Activated CD8-positive, alpha-beta memory T cell treated with anti-CD3 and anti-CD28 coated beads, Interleukin-2, amount 10 ng/mL, durations not matched to agents 7 days and 5 days (primary cell): ENCODE measurements around the gene POGK. TPM values are rescaled to one million over a fixed set of nuclear protein-coding genes. Genes with fewer than 3 reads are reported as not detected.
A peak's percentile ranks its signal among the peaks of the same experiment; 100 is the strongest.

Source experiments
- ATAC-seq: fragments of 150-1000 bp; cut with Tn5 transposase; one replicate; pipeline ENCODE4 v1.10.0; 2021; ENCODE audit warnings: moderate library complexity
- CTCF ChIA-PET: fragments of 350-600 bp; sonication (Branson Sonifier 250); formaldehyde crosslinking; loops from one replicate; lab custom pipeline; 2021; ENCODE audit warnings: antibody characterized with exemption; lab: Charles Lee
- DNase-seq: peaks from one replicate; pipeline ENCODE4 v3.0.0-alpha.2; 2020
- H3K27ac Mint-ChIP-seq: one replicate; pipeline ENCODE4 v1.8.0; 2021; ENCODE audit warnings: mild to moderate bottlenecking, mixed read lengths
- H3K27me3 Mint-ChIP-seq: one replicate; pipeline ENCODE4 v1.8.0; 2021; ENCODE audit warnings: mixed read lengths
- H3K36me3 Mint-ChIP-seq: one replicate; pipeline ENCODE4 v1.8.0; 2021; ENCODE audit warnings: mild to moderate bottlenecking, mixed read lengths
- H3K4me1 Mint-ChIP-seq: one replicate; pipeline ENCODE4 v1.8.0; 2021; ENCODE audit warnings: mixed read lengths
- H3K4me3 Mint-ChIP-seq: one replicate; pipeline ENCODE4 v1.8.0; 2021; ENCODE audit warnings: mild to moderate bottlenecking, moderate library complexity, mixed read lengths
- H3K9me3 Mint-ChIP-seq: one replicate; pipeline ENCODE4 v1.8.0; 2022; ENCODE audit warnings: low read depth, mixed read lengths
- total RNA-seq, 2 experiments: library from RNA; stranded (reverse); gene quantifications; one replicate each; pipeline ENCODE4 v1.2.3, GENCODE V29; 2021

POGK gene
- total RNA-seq, 2 experiments from 2014 or later = 41.0 to 50.9 TPM

DNA sequence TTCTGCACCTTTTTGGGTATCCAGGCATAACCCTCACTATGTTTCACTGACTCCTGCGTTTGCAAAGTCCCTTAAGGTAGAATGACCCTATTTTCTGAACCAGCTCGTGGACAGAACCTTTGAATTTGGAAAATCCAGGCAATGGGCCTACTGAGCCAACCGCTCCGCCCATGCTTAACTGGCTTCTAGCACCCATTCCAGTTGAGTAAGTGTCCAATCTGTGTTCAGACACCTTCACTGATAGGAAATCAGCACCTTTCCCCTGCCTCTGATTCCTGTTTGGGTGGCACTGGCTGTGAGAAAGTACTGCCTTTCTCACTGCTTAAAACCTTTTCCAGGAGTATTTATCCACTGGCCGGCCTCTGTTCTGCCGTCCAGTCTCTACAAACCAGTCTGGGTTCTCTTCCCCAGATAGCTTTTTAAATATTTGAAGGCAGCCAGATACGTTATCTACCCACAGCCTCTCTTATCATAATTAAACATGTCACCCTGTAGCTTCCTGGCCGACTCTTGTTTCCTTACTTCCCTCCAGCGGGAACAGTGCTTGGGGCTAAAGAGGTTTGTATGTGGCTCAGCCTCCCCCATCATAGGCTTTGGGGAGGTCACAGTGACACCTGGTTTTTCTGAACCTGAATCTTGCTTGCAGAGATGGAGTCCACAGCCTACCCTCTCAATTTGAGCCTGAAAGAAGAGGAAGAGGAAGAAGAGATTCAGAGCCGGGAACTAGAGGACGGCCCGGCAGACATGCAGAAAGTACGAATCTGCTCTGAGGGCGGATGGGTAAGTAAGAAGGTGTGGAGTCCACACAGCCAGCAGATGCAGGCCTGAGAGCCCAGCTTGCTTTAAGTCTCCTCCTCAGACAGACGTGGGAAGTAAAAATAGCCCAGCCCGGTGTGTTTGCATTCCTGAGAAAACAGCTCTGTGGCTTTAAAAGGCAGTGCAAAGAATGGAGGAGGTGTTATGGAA lies 1.3 kb downstream of the POGK start:
- Mint-ChIP-seq H3K27me3 (no peaks in the 10 kb centered on the region), H3K36me3 (peaks cover 29% of the 10 kb centered on the region), H3K27ac (peak overlapping the region; percentile 64), H3K4me3 (peak overlapping the region; percentile 78), H3K9me3 (no peaks in the 10 kb centered on the region), H3K4me1 (peaks cover 46% of the 10 kb centered on the region)
- DNase-seq (no peak), ATAC-seq (no peak)
- CTCF ChIA-PET = interaction anchor here (1.1 to 1.6 kb wide), 3 partner anchors 18 to 218 kb away, joined by 4 to 6 read pairs (median 5); partner anchors contain the start of gene TADA1

DNA sequence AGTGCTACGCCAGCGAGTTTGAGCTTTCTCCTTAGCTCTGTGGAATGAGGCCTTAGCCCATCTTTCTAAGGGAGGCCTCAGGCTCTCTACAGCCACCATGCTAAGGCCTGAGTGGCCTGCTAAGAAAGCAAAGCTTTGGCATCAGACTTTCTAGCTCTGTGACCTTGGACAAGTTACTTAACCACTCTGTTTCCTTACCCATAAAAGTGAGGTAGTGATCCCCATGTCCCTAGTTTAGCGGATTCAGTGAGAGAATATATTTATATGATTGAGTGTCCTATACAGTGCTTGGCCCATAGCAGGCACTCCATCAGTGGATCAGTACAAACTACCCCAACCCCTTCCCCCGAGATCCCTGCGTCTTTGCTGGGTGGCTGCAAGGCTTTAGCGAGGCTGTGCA lies 4.0 kb downstream of the POGK start:
- Mint-ChIP-seq H3K36me3 (peaks cover 50% of the 10 kb centered on the region), H3K4me1 (peaks cover 69% of the 10 kb centered on the region), H3K9me3 (no peaks in the 10 kb centered on the region), H3K27me3 (no peaks in the 10 kb centered on the region), H3K27ac (no peak overlapping the region), H3K4me3 (no peak overlapping the region)
- ATAC-seq (no peak), DNase-seq (no peak)
- CTCF ChIA-PET = interaction anchor here (1.0 kb wide), 1 partner anchor 20 kb away, joined by 3 read pairs; no protein-coding TSS in a partner anchor

DNA sequence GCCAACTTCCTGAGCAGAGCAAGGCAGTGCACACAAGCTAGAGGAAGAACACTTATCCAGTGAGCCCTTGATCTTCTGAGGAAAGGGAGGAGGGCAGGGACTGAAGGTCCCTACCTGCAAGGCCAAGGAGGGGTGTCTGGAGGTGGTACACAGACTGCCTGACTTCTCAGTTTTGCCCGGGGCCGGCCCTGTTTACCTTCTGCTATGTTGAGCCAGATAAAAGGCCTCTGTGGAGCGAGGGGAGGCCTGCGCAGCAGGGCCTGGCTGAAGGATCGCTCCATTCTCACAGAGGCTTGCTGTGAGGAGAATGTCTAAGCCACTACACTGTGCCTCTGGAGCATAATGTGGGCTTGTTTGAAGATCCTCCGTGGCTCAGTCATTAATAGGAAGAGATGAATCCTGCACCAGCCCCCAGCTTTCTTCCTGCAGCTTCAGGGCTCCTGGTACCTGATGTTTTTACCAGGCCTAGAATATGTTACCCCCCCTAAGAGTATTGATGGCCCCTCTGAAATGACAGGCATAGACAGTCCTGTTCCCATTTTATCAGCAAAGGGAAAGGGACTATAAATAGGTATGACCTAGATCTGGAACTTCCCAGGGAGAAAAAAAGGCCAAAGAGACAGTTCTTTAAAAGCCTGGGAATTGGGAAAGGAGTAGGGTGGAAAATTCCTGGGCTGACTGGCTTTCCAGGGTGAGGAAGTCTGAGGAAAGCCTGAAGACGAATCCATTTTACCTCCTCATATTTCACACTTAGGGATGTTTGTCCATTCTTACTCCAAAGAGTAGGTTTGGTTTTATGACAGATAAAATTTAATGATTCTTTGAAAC lies 4.7 kb downstream of the POGK start:
- no peak for ATAC-seq
- Mint-ChIP-seq H3K36me3 (peaks cover 57% of the 10 kb centered on the region), H3K4me1 (peaks cover 62% of the 10 kb centered on the region), H3K27ac (peak overlapping the region; percentile 42), H3K9me3 (no peaks in the 10 kb centered on the region), H3K27me3 (no peaks in the 10 kb centered on the region), H3K4me3 (no peak overlapping the region)
- CTCF ChIA-PET = interaction anchor here (1.0 kb wide), 1 partner anchor 20 kb away, joined by 3 read pairs; no protein-coding TSS in a partner anchor
- no peak for DNase-seq

DNA sequence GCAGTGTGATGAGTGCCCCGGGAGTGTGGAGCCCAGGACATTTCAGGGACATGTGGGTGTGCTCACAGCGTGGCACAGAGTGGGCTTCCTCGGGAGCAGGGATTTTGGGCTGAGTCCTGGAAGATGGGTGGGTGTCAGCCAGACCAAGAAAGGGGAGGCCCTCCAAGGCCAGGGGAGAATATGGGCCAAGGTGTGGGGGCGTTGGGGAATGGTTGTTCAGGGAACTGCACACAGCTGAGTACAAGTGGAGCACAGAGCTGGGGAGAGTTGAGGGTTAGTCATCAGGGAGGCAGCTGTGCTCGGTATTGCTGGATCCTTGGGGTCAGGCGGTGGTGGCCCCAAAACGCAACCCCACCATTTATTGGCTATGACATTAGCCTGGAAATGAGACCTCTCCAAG lies 5.5 kb downstream of the POGK start:
- Mint-ChIP-seq H3K27ac (no peak overlapping the region), H3K4me1 (peaks cover 62% of the 10 kb centered on the region)
- CTCF ChIA-PET = interaction anchor here (0.7 kb wide), 1 partner anchor 40 kb away, joined by 3 read pairs; no protein-coding TSS in a partner anchor

DNA sequence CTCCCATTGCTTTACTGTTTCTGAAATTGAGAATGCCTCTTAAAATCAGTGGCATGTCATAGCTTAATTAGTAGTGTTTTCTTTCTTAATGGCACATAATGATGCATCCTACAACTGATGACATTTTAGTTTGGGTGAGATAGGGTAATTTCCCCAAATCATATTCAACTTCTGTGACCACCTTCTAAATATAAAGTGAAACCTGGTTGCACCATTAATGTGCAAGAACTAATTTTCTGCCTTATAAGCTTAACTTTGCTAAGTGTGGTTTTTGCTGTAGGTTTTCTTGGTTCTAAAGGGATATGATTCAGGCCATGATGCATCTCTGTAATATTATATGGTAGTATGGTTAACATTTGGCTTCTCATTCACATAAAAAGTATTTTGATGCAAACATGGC lies 8.9 kb downstream of the POGK start:
- no peaks in the 10 kb centered on the region for H3K9me3 Mint-ChIP-seq
- H3K27ac Mint-ChIP-seq = peak overlapping the region; percentile 37
- DNase-seq = no peak
- CTCF ChIA-PET = no interaction called here
- H3K4me3 Mint-ChIP-seq = no peak overlapping the region
- H3K27me3 Mint-ChIP-seq = no peaks in the 10 kb centered on the region
- H3K36me3 Mint-ChIP-seq = peaks cover 77% of the 10 kb centered on the region
- no peak for ATAC-seq
- H3K4me1 Mint-ChIP-seq = peaks cover 59% of the 10 kb centered on the region

More for the DNA sequence above, 5.5 kb downstream of the POGK start:
- DNase-seq = no peak
- no peaks in the 10 kb centered on the region for H3K27me3 Mint-ChIP-seq
- no peaks in the 10 kb centered on the region for H3K9me3 Mint-ChIP-seq
- no peak for ATAC-seq
- peaks cover 65% of the 10 kb centered on the region for H3K36me3 Mint-ChIP-seq
- H3K4me3 Mint-ChIP-seq = no peak overlapping the region

DNA sequence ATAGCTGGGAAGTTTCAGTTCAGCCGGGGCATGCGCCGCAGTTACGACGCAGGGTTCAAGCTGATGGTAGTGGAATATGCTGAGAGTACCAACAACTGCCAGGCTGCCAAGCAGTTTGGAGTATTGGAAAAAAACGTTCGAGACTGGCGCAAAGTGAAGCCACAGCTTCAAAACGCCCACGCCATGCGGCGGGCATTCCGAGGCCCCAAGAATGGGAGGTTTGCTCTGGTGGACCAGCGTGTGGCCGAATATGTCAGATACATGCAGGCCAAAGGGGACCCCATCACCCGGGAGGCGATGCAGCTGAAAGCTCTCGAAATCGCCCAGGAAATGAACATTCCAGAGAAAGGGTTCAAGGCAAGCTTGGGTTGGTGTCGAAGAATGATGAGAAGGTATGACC lies 9.9 kb downstream of the POGK start:
- no peaks in the 10 kb centered on the region for H3K27me3 Mint-ChIP-seq
- ATAC-seq = no peak
- no peaks in the 10 kb centered on the region for H3K9me3 Mint-ChIP-seq
- peaks cover 52% of the 10 kb centered on the region for H3K4me1 Mint-ChIP-seq
- peaks cover 81% of the 10 kb centered on the region for H3K36me3 Mint-ChIP-seq
- H3K4me3 Mint-ChIP-seq = no peak overlapping the region
- DNase-seq = no peak
- CTCF ChIA-PET = no interaction called here
- no peak overlapping the region for H3K27ac Mint-ChIP-seq

DNA sequence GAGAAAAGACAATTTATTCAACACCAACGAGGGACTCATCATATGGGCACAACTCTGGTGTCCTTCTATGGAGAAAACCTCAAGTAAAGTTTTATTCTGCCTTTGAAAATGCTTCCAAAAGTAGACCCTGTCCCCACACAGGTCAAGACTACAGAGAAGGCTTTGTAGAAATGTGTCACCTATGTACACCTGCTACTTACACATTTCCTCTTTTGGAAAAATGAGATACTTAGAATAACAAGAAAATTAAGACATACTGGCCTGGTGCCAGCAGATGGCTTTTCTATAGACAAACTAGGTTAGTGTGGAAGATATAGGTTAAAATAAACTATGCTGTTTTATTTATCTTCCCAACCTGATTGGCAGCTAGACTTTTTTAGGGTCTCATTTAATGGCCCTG lies 13.6 kb downstream of the POGK start:
- CTCF ChIA-PET = no interaction called here

DNA sequence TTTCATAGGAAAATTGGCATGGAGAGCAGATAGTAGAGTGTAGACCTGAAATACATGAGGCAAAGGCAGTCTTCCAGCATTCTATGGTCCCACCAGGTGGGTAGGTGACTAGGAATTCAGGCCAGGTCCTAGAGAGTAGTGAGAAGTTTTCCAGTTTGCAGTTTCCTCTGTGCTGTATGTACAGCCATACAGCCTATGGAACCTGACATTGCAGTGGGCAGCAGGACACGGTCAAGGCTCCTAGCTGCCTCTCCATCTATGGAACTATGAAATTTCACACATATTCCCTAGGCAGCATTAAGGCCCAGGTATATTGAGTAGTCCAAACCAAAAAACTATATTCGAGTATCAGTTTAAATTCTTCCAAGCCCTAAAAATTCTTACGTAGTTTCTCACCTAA lies 16.3 kb downstream of the POGK start:
- CTCF ChIA-PET = interaction anchor here (1.0 kb wide), 1 partner anchor 204 kb away, joined by 3 read pairs; no protein-coding TSS in a partner anchor
- H3K27me3 Mint-ChIP-seq = no peaks in the 10 kb centered on the region
- no peaks in the 10 kb centered on the region for H3K9me3 Mint-ChIP-seq
- H3K27ac Mint-ChIP-seq = no peak overlapping the region
- H3K4me3 Mint-ChIP-seq = no peak overlapping the region
- peaks cover 56% of the 10 kb centered on the region for H3K36me3 Mint-ChIP-seq
- ATAC-seq = no peak
- peaks cover 12% of the 10 kb centered on the region for H3K4me1 Mint-ChIP-seq
- no peak for DNase-seq

More for the DNA sequence above, 13.6 kb downstream of the POGK start:
- Mint-ChIP-seq H3K9me3 (no peaks in the 10 kb centered on the region), H3K27ac (peak overlapping the region; percentile 2), H3K4me1 (peaks cover 24% of the 10 kb centered on the region), H3K27me3 (no peaks in the 10 kb centered on the region), H3K4me3 (no peak overlapping the region), H3K36me3 (peaks cover 70% of the 10 kb centered on the region)
- DNase-seq (no peak), ATAC-seq (no peak)

DNA sequence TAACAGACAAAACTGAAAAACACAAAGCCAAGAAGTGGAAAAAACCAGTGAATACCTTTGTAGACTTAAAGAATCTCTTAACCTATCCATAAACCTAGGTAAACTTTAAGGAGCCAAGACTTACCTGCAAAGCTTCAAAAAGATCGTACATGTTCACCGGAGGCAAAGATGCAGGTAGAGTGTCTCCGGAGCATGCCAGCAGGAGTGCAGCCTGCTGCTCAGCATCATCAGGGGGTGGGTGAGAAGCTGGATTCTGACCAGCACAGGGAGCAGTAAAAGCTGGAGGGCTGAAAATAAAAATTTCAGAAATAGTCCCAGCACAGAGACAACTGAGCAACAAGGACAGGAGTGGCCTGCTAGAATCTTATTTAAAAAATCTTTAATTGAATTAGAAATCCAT lies 18.7 kb downstream of the POGK start:
- Mint-ChIP-seq H3K4me3 (no peak overlapping the region), H3K9me3 (no peaks in the 10 kb centered on the region), H3K36me3 (peaks cover 54% of the 10 kb centered on the region), H3K27ac (no peak overlapping the region), H3K4me1 (no peaks in the 10 kb centered on the region), H3K27me3 (no peaks in the 10 kb centered on the region)
- ATAC-seq (no peak), DNase-seq (no peak)
- CTCF ChIA-PET = interaction anchor here (0.5 to 2.3 kb wide), 4 partner anchors 14 to 983 kb away, joined by 3 to 6 read pairs (median 4); partner anchors contain the start of gene POGK

DNA sequence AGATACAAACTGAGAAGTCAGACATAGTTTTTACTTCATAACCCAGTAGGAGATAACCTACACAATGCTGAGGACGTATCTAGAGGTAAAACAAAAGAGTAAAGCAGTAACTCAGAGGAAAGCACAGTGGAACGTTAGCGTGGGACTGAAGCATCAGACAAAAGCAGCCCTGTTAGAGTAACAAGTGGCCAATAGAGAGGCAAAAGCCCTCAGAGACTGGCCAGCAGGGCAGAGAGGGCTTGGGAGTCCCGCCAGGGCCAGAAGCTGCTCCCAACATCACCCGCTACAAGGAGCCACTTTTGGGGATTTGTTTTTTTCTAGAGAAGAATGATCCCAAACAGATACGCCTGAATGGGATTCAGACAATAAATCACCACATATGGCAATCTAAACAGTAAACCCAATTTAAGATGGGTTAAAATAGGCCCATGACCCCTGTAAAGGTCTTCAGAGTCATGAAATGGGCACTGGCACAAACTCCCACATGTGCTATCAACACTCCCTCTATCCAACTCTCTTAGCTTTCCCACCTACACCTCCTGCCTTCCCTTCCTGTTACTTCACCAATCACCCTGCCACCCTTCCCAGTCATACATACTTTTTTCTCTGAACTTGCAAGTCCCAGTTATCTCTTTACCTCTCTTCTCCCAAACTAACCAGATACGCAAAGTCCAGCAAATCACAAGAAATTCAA lies 19.6 kb downstream of the POGK start:
- no peak for DNase-seq
- ATAC-seq = no peak
- H3K27ac Mint-ChIP-seq = no peak overlapping the region
- H3K9me3 Mint-ChIP-seq = no peaks in the 10 kb centered on the region
- no peaks in the 10 kb centered on the region for H3K27me3 Mint-ChIP-seq
- CTCF ChIA-PET = interaction anchor here (0.9 to 2.3 kb wide), 3 partner anchors 13 to 51 kb away, joined by 3 to 6 read pairs (median 4); partner anchors contain the start of gene POGK
- H3K36me3 Mint-ChIP-seq = peaks cover 53% of the 10 kb centered on the region
- no peaks in the 10 kb centered on the region for H3K4me1 Mint-ChIP-seq
- no peak overlapping the region for H3K4me3 Mint-ChIP-seq

DNA sequence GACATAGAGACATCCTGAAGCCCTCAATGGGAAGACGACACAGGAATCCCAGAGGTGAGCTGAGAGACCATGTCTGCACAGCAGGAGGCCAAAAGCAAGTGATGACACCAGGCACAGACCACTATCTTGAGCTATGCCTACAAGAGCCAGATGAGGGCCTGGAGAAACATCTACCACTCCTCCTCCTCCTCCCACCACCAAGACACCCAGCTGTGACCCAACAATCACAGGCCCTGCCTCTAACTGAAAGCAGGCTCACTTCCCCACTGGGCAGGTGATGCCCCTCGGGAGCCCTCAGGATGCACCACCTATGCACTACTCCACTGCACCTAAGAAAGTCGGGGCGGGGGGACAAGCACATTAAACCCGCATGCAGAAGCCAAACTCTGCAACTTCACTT lies 20.3 kb downstream of the POGK start:
- H3K36me3 Mint-ChIP-seq = peaks cover 49% of the 10 kb centered on the region
- H3K4me3 Mint-ChIP-seq = no peak overlapping the region
- no peak for DNase-seq
- CTCF ChIA-PET = interaction anchor here (2.3 kb wide), 1 partner anchor 20 kb away, joined by 6 read pairs; the partner anchor contains the start of gene POGK
- no peaks in the 10 kb centered on the region for H3K27me3 Mint-ChIP-seq
- ATAC-seq = no peak
- H3K9me3 Mint-ChIP-seq = no peaks in the 10 kb centered on the region
- no peaks in the 10 kb centered on the region for H3K4me1 Mint-ChIP-seq
- no peak overlapping the region for H3K27ac Mint-ChIP-seq

DNA sequence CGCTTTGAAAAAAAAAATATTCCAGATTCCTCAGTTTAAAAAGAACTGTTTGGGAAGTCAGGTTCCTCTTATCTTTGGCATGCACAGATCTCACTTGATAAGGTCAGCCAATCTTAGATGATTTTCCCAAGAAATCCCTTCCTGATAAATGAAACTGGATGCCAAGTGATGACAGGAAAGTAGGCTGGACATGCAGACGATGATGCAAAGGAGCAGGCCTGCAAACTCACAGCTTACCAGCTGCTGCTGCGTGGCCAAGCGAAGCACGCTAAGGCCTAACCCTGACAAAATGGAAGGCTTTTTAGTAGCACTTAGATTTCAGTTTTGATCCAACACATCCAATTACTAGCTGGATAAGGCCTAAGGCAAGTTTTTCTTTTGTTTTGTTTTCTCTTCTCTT lies 26.7 kb downstream of the POGK start:
- H3K4me1 Mint-ChIP-seq = peaks cover 23% of the 10 kb centered on the region
- no peaks in the 10 kb centered on the region for H3K27me3 Mint-ChIP-seq
- CTCF ChIA-PET = no interaction called here
- DNase-seq (no peak), ATAC-seq (no peak)
- H3K27ac Mint-ChIP-seq = no peak overlapping the region
- no peak overlapping the region for H3K4me3 Mint-ChIP-seq
- H3K9me3 Mint-ChIP-seq = no peaks in the 10 kb centered on the region
- peaks cover 46% of the 10 kb centered on the region for H3K36me3 Mint-ChIP-seq
